Non-pigmented ciliary epithelial cell (primary cell): ENCODE data around the gene RPL28.

Source experiments
- DNase-seq: peaks from one replicate; pipeline ENCODE4 v3.0.0-alpha.2; 2010; ENCODE audit warnings: low read depth

The RPL28 gene

GRCh38 chr19:55353803-55354697 is 31.7 kb upstream of the RPL28 start:
- no peak for DNase-seq

GRCh38 chr19:55354698-55355212 is 31.0 kb upstream of the RPL28 start, which contains the start of gene COX6B2:
TSS of gene COX6B2 (minus strand) at chr19:55354719. CDS start at chr19:55354521, 198 bp downstream.
- no peak for DNase-seq

GRCh38 chr19:55355213-55355821 is 30.4 kb upstream of the RPL28 start:
- no peak for DNase-seq

- no peak for DNase-seq
These were observed 27.2 kb upstream of the RPL28 start for GRCh38 chr19:55358493-55358892.

- no peak for DNase-seq
These were observed 26.5 kb upstream of the RPL28 start for GRCh38 chr19:55358943-55359908.

- DNase-seq = no peak
These were observed 24.8 kb upstream of the RPL28 start for GRCh38 chr19:55360902-55361301.

GRCh38 chr19:55362174-55362989 is 23.4 kb upstream of the RPL28 start:
- DNase-seq = no peak

- no peak for DNase-seq
These were observed 22.6 kb upstream of the RPL28 start, which contains the start of gene GARIN5B for GRCh38 chr19:55362990-55363716. TSS of gene GARIN5B (minus strand) at chr19:55363260. CDS start at chr19:55363066, 194 bp downstream.

- DNase-seq = no peak
These were observed 20.5 kb upstream of the RPL28 start for GRCh38 chr19:55365245-55365644.

GRCh38 chr19:55365964-55366363 is 19.8 kb upstream of the RPL28 start:
- no peak for DNase-seq

- DNase-seq = no peak
These were observed 18.9 kb upstream of the RPL28 start for GRCh38 chr19:55366790-55367189.

GRCh38 chr19:55368106-55368505 is 17.6 kb upstream of the RPL28 start:
- DNase-seq = no peak

- DNase-seq = no peak
These were observed 16.8 kb upstream of the RPL28 start for GRCh38 chr19:55368701-55369563.

- no peak for DNase-seq
These were observed 16.0 kb upstream of the RPL28 start for GRCh38 chr19:55369653-55370304.

- no peak for DNase-seq
These were observed 15.3 kb upstream of the RPL28 start, which contains the start of gene IL11 for GRCh38 chr19:55370305-55370988. TSS of gene IL11 (minus strand) at chr19:55370463. CDS start at chr19:55370310, 153 bp downstream.

GRCh38 chr19:55372316-55373081 is 13.2 kb upstream of the RPL28 start:
- DNase-seq = no peak

GRCh38 chr19:55373306-55373992 is 12.3 kb upstream of the RPL28 start:
- DNase-seq = no peak
